NCI-H1092 (cell line): Measurements from ENCODE around the gene CMIP.
"Not testable (repeated sequence)": the region's sequence is repeated elsewhere in the genome, so short reads cannot be mapped to it uniquely, and the experiment has no call there.

Experiments used
- DNase-seq: peaks from one replicate; lab custom pipeline; 2025; lab: John Stamatoyannopoulos, UW

The CMIP gene

DNA sequence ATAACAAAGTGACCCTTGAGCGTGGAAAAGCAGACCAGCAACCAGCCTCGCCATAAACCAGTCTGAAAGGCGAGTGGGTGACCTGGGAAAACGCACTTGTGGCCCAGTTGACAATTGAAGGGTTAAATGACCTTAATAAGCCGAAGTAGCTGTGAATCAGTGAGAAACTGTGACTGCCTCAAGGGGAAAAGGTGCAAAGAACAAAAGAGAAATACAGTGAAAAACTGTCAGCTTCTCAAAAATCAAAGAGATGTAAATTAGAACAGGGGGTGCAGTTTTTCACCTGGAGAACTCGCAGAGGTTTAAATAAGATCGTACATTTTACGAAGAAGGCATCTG, 124.1 kb downstream of the CMIP start:
- DNase-seq, result no peak

DNA sequence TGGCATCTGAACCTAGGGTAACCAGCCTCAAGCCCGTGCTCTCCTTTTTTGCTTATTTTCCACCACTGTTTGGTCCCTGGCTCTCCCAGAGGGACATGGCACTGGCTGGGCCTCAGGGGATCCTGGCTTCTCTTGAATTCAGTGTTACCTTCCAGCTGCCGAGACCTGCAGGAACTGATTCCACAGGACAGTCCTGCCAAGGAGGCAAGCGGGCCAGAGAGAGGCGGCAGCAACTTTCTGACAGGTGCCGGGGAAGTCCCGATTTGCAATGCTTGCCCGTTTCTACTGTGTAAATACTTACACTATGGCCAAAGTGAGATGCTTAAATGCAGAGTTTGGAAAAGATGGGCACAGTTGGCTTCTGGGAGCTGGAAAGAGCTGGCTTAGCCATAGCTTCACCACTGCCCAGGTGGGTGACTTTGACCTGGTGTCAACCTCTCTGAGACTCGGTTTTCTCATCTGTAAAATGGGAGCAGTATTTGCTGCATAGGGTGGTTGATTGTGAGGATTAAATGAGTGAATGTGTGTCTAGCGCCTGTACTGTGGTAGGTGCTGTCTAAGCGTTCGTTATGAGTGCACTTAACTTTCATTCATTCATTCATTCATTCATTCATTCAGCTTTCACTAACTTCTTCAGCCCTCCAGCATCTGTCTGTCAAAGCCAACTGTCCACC, 124.9 kb downstream of the CMIP start:
- DNase-seq, result no peak

DNA sequence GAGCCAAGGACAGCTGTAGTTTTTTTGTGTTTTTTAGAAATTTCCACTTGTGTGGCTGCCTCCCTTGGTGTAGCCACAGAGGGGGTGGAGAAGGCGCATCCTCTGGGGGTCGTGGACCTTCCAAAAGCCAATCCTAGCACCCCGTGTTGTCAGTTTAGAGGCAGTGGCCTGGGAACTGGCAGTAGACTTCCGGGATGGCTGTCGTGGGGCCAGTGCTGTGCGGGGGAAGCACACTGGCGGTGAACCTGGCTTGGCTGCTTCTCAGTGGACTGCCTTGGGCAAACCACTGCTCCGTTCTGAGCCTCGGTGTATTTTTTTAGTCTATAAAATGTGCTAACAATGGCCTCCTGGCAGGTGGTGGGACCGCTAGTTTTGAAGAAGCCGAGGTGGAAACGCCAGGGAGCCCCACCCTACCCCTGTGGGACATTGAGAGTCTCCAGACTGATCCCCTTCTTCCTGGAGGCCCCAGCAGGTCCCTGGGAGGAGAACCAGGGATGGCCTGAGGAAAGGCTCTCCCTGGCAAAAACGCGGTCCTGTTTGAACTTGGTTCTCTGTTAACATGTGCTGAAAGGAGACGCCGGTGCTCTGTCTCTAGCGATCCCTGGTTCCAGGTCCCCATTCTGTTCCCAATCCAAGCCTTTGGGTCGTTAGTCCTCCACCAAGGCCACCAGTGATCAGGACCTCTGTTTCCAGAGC, 125.7 kb downstream of the CMIP start:
- no peak for DNase-seq

DNA sequence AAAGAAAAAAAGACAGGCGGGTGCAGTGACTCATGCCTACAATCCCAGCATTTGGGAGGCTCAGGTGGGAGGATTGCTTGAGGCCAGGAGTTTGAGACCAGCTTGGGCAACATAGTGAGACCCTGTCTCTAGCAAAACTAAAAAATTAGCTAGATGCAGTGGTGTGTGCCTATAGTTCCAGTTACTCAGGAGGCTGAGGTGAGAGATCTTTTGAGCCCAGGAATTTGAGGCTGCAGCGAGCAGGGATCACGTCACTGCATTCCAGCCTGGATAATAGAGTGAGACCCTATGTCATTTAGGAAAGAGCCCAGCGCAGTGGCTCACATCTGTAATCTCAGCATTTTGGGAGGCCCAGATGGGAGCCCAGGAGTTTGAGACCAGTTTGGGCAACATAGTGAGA, 126.6 kb downstream of the CMIP start:
- no peak for DNase-seq

DNA sequence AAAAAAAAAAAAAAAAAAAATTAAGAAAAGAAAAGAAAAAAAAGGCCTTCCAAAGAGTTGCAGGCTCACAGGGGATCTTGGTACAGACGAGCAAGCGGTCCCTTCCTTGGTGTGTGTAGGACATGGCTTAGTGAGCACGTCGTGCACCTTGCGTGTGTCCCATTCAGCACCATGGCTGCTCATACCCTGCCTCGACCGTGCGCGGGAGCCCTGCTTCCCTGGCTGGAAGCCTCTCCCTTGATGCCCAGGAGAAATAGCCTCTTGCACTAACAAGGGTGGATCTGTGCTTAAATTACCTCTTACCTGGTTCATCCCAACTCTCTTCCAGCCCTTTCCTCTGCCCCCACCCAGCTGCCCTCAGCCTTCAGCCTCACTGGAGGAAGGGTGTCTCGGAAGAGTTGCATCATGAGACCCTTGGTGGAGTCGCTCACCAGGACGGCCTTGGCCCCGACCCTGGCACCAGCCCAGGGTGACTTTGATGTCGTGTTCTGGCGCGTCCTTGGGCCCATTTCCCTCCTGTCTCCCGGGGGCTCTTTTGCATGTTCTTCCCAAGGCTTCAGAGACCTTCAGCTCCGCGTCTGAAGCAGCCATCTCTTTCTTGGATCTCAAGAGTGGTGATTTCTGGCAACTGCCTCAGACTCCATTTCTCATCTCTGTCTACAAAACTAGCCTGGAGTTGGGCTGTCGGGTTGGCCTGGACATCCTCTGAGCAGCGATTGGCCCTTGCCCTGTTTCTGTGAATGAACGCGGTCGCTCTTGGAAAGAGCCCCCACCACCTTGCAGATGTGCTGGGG, 127.2 kb downstream of the CMIP start:
- DNase-seq, result no peak

DNA sequence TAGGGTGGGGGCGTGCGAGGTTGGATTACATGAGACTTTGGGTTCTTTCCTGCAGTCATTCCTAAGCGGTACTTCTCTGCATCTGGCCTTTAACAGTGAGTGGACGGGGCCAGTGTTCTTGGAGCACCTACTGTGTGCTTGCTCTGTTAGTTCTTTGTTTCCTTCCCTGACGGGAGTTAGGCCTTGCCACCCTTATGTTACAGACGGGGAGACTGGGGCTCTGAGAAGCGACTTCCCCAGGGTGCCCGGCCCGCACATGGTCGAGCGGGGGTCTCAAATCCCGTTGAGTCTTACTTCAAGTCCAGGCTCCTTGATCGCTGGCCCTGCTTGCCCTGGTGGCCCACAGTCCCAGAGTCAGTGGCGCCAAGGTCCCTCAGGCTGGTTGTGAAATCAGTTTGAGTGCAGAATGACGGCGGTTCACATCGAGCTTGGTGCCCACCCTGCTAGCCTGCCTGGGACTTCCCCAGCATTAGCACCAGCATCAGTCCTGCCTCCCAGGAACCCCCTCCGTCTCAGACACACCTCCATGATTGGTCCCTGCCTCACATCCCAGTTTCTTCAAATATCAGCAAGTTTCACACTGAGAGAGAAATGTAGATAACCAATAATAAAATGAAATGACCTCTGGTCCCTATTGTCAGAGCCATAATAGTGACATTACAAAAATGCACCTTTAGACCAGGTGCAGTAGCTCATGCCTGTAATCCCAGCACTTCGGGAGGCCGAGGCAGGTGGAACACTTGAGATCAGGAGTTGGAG, 128.0 kb downstream of the CMIP start:
- no peak for DNase-seq

DNA sequence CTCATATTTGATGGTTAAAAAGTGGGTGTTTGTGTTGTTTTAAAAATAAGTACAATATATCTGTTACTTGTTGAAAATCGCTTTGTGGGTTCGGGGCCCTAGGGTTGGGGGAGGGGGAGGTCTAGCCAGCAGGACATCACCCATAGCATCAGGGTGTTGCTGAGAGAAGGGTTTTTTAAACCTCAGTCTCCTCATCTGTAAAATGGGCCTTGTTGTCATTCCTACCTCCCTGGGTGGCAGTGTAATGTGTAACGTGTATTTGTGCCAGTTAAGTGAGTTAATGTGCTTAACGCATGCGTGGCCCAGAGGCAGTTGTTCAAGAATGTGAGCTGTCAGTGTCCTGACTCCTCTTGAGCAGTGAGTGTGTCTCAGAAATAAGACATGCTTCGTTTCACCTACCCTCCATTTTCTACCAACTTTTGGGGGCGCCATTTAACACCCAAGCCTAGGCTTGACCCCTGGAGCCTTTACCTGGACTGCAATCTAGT, 129.0 kb downstream of the CMIP start:
- DNase-seq, result no peak

DNA sequence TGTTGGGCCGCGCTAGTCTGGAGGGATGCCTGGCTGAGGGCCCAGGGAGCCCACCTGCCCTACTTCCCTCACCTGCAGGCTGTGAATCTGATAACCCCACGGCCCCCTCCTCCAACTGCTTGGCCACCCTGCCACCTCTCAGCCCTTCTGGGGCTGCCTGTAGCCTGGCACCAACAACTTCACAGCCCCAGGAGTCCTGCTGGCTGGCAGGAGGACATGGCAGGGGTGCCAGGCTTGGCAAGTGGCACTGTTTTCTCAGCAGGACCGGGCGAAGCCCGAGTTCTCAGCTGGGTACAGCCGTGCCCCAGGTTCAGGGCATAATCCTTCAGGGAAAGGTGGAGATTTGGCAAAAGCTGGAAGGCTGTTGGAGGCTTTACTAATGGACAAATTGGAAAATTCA, 129.6 kb downstream of the CMIP start:
- no peak for DNase-seq

DNA sequence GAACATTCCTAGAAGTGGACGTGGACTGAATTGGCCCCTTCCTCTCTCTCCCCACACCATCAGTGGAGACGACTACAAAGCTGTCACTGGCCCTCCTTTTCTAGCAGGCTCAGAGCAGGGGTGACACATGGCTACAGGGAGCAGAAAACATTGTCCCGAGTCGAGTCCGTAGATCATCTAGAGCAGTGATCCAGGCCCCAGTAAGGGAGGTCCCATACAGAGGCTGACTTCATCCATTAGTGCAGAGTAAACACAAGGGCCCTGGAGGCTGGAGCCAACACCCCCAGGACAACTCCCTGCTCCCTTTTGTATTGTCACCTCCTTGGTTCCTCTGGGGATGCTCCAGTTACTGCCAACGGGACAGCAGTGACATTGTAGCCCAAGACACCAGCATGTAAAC, 130.7 kb downstream of the CMIP start:
- DNase-seq, result no peak

DNA sequence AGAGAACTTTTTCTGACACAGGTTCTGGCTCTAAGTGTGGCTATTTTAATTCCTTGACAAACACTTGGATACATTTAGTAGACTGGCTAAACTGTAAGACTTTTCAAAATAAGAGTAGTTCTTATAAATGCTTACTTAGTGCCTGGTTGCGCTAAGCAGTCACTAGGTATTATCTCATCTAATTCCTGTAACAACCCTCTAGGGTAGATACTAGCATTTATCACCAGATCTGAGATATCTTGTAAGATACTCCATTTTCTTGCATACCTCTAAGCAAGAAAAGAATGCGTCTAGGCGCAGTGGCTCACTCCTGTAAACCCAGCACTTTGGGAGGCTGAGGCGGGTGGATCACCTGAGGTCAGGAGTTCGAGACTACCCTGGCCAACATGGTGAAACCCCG, 131.2 kb downstream of the CMIP start:
- no peak for DNase-seq

DNA sequence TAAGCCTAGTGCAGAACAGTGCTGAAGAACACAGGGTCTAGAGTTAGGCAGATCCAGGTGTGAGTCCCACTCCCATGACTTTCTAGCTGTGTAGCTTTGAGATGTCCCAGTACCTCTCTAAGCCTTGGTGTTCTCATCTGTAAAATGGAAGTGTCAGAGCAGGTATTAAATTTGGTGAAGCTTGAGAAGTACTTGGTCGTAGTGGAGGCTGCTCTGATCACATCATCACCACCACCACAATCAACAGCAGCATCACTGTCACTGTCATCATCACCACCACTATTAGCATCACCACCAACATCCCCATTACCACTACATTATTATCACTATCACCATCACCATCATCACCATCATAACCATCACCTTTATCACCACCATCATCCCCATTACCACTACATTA, 132.1 kb downstream of the CMIP start:
- DNase-seq, result no peak

DNA sequence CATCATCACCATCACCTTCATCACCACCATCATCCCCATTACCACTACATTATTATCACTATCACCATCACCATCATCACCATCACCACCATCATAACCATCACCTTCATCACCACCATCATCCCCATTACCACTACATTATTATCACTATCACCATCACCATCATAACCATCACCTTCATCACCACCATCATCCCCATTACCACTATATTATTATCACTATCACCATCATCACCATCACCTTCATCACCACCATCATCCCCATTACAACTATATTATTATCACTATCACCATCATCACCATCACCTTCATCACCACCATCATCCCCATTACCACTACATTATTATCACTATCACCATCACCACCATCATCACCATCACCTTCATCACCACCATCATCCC, 132.7 kb downstream of the CMIP start:
- not testable (repeated sequence) for DNase-seq

DNA sequence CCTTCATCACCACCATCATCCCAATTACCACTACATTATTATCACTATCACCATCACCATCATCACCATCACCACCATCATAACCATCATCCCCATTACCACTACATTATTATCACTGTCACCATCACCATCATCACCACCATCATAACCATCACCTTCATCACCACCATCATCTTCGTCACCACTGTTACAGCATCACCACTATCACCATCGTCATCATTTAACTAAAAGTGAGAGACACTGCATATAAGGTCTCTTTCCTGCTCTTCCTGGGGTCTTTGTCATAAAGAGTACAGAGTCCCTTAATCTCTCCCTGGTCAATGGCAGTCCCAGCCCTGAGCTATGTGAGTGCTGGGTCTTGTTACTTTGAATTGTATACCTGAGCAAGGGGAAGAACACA, 133.5 kb downstream of the CMIP start:
- no peak for DNase-seq

DNA sequence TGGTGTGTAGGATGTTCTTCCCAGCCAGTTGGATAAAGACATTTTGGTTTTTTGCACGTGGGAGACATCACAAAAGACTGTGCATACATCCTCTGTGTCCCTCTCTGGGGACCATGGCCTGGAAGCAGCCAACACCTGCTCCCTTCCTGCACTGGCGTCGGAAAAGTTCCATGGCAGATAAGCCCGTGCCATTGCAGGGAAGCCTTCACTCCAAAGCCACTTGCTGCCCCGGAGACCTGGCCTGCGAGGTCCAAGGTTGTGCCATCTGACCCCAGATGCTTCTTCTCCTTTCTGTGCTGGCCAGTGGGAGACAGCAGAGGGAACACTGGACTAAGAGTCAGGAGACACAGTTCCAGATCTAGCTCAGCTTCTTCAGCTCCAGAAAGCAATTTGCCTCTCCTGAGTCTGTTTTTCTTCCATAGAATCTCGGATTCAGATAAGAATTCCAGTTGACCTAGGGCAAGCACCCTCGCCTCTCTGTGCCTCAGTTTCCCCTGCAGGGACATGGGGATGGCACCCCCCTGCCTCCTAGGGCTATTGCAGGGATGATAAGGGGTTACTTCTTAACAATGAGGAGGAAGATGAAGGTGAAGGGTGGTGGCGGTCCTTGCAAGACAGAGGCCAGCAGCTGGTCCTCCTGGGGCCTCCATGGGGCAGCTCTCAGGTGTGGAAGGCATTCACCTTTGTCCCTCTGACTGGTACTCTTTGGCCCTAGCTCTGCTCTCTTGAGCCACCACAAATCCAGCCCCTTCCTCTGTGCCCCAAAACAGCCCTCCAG, 134.2 kb downstream of the CMIP start:
- DNase-seq, result no peak

DNA sequence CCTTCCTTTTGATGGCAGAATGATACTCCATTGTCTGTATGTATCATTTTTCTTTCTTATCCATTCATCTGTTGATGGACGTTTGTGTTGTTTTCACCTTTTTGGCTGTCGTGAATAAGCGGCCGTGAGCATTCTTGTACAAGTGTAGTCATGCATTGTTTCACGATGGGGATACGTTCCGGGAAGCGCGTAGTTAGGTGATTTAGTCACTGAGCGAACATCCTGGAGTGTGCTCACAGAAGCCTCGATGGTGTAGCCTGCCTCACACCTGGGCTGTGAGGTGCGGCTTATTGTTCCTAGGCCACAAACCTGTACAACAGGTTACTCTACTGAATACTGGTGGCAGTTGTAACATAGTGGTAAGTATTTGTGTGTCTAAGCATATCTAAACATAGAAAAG, 136.5 kb downstream of the CMIP start:
- DNase-seq, result no peak

DNA sequence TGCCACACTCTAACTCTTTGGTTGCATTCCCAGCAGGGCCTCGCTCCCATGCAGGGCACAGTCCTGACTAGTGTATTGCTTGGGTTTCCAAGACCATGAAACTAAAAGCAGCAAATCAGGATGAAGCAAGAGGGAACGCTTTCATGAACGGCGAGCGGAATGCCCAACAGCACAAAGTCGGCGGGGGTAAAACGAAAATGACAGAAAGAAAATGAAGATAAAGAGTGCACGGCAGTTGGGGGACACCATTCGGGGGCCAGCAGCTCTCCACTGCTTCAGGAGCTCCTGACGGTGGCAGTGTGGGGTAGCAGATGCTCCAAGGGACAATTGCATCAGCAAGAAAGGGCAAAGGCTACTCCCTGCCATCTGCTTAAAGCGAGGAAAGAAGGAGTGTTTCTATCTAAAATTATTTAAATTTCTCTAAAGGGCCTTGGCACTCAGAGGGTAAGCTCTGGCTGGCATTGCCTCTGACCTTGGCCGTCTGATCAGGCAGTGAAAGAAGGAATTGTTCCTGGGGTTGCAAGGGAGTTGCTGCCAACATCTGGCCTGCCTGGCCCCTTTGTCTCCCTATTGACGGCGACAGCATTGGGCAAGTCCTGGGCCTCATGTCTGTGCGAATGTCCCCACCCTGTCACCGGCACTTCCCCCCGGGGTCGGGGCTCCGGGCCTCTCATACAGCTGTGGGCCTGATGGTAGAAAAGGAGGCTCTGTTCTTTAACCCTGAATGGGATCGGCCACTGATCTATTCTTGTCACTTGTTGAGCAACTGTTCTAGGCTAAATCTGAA, 138.2 kb downstream of the CMIP start:
- no peak for DNase-seq

DNA sequence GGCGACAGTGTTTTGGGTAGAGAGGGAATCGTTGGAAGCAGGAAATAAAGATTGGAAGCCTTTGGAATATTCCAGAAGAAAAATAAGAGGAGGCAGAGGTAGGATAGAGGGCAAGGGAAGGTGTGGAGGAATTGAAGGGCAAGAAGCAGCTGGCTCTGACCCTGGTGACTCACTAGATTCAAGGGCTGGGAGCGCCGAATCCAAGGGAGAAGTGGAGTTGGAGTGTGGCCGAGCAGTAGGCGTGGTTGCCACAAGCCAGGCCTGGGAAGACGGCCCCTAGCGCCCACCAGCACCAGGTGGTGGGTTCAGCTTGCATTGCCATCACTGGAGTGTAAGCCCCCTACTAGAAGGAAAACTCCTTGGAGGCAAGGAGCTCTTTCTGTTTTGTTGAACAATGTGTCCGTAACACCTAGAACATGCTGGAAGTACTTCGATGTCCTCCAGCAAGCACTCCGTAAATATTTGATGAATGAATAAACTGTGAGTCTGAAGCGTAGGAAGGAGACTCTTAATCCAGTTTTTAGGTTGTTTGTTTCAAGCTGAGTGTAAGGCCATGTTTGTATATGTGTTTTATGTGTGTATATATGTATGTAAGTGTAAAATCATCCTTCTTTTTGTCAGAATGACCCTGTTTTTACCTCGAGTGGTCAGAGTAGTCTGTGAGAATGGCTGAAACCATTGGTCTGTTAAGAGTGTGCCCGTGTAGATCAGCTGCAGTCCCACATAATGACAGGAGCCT, 139.5 kb downstream of the CMIP start:
- DNase-seq, result no peak

DNA sequence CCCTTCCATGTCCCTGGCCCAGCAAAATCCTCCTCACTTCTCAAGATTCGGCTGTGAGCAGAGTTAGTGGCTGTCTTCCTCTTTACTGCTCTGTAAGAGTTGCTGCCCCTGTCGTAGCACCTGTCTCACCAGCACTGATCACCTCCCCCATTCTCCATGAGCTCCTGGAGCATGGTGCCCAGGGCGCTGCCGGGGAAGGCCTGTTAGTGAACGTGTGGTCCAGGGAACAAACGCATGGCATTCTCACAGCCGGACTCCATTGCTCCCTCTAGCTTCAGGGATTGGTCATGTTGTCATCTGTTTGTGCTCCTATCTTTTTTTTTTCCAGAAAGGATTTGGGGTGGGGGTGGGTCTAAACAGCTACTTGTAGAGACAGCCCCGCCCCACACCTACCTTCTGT, 141.2 kb downstream of the CMIP start:
- DNase-seq, result no peak

DNA sequence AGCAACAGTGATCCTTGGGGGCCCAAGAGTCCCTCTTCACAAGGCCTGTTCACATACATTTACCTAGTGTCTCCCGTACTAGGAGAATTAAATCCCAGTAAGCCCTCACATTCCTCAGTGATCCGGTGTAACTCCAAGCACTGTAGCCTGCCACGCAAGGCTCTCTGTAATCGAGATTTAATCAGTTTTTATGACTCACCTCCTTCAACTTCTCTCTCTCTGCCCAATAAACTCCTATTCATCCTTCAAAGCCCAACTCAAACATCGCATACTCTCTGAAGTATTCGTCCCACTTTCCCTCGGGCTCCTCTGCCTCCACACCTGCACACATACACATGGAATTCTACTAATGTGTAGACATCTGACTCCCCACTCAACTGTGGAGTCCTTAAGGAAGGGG, 141.8 kb downstream of the CMIP start:
- no peak for DNase-seq

DNA sequence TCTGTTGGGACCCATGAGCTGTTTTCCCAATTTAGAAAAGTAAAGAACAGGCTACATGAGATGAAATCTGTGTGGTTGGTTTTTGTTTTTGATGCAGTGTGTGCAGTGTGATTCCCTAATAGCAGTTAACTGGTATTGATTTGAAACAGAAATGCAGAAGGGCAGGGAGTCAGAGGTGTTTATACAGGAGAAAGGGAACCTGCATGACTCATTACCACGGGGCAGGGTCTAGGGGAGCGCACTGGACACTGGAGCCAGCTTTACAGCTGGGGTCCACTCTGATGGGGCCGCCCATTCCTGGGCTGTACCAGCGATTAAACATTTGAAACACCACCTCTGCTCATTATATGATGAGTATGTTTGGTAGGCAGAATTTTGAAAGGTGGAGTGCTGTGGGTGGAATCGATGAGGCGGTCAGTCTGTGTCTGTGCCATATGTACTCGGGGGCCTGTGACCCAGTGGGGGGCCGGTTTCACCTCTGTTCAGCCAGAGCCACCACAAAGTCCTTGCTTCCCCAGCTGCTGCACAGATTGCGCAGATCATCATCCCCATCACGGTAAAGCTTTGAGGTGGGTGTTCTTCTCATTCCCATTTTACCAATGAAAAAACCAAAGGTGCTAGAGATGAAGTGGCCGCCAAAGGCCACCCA, 142.5 kb downstream of the CMIP start:
- DNase-seq, result no peak
